Caki2 (cell line): ENCODE measurements around the gene ATP10B. TPM values are rescaled to one million over a fixed set of nuclear protein-coding genes. Genes with fewer than 3 reads are reported as not detected.

Source experiments
- DNase-seq: peaks from one replicate; pipeline ENCODE4 v3.0.0-alpha.2; 2015; ENCODE audit warnings: low read depth
- in situ Hi-C: cut with HindIII; loops from 2 replicates; pipeline ENCODE4 v1.10.0; 2016; ENCODE audit warnings: low sequenced_read_pairs, low pct_unique_long_range_greater_than_20kb, mixed read lengths
- total RNA-seq: library from RNA; depleted of rRNA; stranded (reverse); fragments of >200 nt; shearing (Covaris generic); gene quantifications from 2 replicates; pipeline ENCODE4 v1.2.3, GENCODE V29; 2014; ENCODE audit warnings: low replicate concordance

The ATP10B gene
- total RNA-seq, 1 experiment from 2014 or later, result not detected

DNA sequence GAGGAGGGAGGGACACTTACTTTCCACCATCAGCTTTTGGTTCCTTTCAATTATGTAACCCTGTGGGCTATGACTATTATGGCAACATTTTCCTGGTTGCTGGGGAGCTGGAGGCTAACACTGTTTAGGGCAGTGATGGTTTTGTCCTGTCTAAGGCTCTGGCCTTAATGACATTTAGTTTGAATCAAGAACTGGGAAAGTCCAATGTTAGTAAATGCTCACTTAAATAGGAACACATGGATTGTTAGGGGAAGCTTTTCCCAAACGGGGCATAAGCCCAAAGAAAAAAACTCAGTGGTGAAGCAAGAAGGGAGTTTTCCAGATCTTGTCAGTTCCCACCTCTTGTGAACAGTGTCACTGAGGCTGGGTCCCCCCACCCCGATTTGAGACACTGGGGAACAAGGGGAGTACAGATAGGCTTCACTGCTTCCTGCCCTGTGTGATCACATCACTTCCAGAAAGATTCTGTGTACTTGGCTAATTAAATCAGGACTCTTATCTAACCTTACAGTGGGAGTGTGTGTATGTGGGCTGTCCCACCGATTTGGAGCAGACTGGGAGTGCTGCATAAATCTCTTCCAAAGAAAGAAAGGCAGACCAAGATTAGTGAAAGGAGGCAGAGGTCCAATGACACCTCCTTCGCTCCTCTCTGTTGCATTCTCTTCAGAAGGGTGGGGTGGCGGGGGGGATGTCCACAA is 223.9 kb downstream of the ATP10B start:
- DNase-seq, result no peak
- in situ Hi-C loops, result no loop called here

DNA sequence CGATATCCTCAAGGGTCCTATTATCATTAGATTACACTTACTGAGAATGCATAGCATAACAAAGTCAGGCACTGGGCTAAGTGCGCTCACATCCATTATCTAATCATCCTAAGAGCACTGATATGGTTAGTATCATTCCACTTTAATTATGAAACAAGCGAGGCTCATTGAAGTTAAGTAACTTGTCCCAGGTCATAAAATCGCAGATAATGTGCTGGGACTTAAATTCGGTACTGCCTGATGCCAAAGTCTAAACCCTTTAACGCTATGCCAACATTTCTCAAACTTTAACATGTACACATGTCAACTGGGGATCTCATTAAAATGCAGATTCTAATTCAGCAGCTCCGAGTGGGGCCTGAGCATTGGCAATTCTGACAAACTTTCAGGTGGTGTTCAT is 225.7 kb downstream of the ATP10B start:
- in situ Hi-C loops, result no loop called here
- DNase-seq, result no peak

DNA sequence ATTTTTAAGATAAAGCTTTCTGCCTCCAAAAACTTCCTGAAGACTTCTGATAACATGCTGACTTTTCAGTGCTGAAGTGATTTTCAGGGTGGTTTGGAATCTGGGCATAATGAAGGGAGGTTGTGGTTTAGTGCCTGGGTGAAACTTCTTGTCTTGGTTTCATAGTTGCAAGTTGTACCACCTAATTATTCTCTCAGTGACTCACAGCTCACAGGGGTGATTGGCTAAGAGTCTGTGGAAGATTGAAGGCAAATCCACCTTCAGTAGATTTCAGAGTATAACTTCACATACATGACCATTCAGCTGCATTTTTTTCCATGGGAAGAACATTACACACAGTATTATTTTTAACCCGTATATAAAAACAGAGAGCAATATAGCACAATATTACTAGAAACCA is 230.5 kb downstream of the ATP10B start:
- DNase-seq, result no peak
- in situ Hi-C loops, result no loop called here

DNA sequence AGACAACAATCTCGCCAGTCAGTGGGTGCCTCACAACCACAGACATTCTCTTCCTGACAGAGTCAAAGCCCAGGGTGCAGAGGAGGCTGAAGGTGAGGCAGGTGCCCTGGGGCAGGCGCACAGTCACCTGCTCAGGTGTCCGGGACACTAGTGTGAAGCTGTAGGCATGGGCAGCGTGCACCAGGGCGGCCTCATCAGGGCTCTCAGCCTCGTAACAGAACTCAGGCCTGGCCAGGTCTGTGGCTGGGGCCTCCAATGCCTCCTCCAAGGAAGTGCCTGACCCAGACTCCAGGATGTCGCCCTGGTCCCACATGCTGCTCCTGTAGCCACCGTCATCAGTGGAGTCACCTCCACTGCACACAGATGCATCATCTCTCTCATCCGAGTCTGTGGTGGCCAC is 231.6 kb downstream of the ATP10B start:
- no peak for DNase-seq
- in situ Hi-C loops, result no loop called here

DNA sequence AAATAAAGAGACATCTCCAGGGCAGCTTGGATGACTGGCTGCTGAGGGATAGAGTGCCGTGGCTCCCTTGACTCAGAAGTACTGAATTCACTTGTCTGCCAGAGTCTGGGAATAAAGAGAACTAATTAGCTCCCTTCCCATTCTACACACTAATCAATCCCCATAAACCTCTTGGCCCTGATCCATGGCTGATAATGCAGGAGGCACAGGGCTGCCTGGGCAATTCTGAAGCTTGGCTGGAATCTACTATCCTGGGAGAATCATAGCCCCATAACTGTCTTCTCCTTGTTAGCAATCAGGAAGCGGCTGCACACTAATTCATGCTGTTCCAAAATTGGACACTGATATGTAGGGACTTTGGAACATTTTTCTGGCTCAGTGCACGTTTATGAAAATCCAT is 232.6 kb downstream of the ATP10B start:
- in situ Hi-C loops, result no loop called here
- no peak for DNase-seq

DNA sequence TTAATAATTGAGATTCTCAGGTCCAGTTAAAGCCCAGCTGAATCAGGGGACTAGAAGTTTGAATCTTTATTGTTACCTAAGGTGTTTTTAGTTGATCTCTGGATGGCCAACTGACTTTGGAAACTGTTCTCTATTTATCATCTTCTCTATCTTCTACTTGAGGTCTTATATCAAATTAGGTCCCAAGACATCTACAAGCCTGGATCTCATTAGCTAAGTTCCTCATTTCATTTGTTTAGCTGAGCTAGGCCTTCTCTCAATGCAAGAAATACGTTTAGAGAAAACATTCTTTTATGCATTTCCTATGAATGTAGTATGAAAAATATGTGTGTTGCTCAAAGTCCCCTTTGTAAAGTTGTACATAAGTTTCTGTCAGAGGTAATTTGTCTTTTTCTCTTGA is 233.7 kb downstream of the ATP10B start:
- DNase-seq, result no peak
- in situ Hi-C loops, result no loop called here

DNA sequence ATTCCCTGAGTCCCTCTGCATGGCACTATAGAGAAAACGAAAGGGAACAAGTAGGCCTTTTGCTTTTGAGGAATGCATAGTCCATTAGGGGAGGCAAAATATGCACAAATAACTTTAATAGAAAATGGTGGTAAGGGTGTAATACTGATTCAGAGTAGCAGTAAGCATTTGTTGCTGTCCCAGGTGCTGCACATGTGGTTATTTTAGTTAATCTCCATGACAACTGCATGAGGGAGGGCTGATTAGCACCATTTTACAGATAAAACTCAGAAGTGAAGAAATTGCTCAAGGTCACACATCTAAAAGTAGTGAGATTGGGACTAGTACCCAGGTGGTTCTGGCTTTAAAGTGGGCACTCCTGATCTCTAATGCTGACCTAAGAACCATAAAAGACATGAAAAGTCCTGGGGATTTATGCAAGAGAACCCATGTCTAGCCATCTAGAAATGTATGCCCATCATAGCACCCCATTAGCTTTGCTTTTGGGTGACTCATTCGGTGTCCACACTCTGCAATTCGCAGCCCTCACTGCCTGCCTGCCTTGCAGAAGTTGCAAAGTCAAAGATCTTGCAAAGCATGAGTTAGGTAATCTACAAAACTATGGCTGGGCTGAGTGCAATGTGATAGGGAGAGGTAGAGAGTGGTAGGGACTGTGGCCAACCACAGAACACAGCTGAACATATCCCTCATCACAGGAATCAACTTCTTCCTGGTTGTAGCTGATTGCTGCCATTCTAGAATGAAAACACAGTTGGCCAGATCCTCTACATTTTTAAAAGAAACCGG is 235.1 kb downstream of the ATP10B start:
- DNase-seq, result no peak
- in situ Hi-C loops, result no loop called here

DNA sequence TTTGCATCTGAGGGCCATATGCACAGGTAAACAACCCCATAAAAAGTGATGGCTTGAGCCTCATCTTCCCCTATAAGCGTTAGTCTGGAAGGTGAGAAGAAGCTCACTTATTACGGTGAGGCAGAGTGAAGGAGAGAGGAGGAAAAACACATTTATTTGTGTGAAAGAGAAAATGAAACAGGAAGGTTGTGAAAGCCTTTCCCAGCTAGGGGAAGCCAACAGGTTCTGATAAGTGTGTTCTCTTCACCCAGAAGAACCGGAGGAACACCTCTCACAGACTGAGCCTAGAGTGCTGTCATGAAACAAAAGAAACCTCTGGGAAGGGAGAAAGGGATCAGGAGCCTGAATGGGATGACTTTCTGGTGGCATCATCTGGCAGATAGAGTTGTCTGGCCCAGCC is 237.9 kb downstream of the ATP10B start:
- in situ Hi-C loops, result no loop called here
- DNase-seq, result no peak

DNA sequence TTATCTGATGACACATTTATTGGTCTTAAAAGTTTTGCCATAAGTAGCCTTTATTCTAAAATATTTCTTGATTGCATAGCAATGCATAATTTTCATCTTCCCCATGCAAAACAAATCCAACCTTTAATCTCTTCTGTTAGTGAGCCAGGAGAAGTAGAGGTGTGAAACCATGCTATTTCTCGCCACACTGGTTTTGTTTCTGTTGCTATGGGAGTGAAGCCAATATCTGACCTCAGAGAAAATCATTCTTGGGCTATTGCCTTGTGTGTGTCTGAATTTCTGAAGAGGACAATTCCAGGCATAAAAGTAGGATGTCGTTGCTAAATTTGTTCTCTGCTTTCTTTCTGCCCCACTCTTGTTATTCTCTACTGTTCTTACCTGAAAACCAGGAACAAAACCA is 246.7 kb downstream of the ATP10B start:
- in situ Hi-C loops, result no loop called here
- no peak for DNase-seq

DNA sequence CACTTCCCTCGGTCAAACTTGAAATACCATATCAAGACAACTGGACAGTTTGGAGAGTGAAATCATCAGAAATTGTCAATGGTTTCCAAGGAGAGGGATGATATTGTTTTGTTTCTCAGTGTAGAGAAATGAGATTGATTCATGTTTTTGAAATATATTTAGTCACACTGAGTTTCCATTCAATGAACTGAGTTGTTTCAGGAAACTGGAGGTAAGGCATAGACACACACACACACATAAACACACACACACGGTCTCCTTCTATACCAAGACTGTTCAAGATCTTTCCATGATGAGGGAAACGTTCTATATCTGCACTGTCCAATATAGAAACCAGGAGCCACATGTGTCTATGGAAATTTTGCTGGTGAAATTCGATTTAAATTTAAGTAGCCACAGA is 247.5 kb downstream of the ATP10B start:
- in situ Hi-C loops, result no loop called here
- no peak for DNase-seq

DNA sequence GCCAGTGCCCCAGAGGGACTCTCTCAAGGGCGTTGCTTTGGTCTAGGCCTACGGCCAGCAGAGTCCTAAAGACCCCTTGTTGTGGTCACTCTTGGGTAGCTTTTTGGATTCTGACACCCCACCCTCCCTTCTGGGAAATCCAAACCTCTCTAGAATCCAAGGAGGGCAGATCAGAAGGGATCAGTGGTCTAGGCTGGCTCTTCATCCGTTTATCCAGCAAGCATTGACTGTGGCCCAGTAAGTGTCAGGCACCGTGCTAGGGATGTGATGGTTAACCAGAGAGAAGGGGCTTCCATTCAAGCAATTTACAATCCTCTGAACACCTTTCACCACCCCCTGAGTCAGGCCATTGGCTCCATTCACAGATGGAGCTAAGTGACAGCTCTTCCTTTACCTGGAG is 249.3 kb downstream of the ATP10B start:
- in situ Hi-C loops, result no loop called here
- no peak for DNase-seq

DNA sequence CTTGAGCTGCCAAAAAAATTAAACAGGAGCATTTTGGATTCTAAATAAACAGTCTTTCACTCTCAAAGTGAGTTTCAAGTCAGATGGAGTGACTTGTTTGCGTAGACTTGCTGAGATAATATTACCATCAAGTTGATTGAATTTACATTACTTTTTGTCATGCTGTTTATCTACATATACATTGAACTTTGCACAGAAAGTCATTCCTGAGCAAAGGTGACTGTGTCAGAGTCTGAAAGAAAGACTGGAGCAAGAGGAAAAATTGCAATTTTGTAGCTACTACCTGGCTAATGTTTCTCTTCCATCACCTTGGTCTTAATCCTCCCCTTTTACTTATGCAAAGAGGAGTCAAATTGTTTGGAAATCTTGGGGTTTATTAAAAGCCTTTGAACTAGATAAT is 251.0 kb downstream of the ATP10B start:
- no peak for DNase-seq
- in situ Hi-C loops, result no loop called here

DNA sequence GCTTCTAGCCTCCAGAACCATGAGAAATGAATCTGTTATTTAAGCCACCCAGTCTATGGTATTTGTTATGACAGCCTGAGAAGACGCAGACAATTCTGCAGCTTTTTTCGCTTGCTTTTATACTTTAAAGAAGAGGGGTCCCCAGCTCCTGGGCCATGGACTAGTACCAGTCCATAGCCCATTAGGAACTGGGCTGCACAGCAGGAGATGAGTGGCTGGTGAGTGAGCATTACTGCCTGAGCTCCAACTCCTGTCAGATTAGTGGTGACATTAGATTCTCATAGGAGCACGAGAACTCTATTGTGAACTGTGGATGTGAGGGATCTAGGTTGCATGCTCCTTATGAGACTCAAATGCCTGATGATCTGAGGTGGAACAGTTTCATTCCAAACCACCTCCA is 278.7 kb downstream of the ATP10B start:
- no peak for DNase-seq
- in situ Hi-C loops, result no loop called here

DNA sequence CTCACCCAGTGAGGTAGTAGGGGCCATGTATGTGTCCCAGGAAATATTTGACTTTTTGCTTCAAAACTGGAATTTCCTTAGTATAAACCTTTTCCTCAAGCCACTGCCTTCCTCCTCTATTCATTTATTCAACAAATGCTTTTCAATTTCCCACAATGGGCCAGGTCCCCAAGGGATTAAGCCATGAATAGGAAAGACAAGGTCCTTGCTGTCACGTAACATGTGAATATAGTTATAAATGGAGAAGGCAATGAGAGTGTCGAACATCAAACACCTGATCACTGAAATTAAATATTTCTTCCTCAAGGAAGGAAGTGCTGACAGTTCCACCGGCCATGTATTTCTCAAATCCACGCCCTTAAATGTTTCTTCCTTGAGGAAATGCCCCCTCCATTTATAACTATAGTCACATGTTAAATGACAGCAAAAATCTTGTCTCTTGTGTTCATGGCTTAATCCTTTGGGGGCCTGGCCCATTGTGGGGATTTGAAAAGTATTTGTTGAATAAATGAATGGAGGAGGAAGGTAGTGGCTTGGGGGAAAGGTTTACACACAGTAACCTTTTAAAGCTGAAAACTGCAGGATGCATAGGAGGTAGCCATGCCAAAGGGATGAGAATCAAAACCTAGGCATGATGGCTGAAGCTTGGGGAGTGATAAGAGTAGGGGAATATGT is 284.8 kb downstream of the ATP10B start:
- no peak for DNase-seq
- in situ Hi-C loops, result no loop called here

DNA sequence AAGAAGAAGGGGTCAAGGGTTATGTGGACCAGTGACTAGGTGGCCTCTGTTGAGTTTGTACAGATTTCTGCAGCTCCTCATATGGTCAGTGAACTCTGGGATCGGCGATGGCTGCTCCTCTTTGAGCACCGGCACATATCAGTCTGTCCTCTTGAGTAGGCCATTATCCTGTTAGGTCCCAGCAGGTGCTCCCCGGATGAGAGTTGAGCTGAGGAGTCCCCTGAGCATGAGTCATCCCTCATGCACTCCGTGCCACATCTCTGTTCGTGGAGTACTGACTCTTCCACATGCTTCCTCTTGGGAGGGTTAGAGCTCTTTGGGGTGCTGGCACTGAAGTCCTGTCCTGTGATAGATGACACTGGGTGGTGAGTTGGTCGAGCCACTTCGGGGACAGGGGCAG is 286.6 kb downstream of the ATP10B start:
- DNase-seq, result no peak

DNA sequence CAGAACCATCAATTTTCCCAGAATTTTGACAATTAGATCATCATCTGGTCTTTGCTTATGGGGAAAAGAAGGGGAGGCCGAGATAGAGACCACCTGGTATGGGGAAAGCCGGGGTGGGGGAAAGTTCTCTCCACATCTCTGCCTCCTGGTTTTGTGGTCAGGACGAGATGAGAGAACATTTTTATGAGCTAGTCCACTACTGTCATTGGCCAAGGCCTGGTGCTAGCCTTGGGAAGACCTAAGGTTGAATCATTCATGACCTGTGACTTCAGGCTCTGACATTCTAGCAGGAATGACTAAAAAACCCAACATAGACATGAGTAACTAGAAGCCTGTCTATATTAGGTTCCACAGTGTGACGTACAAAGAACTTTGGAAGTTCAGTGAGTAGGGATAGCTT is 295.2 kb downstream of the ATP10B start:
- in situ Hi-C loops, result no loop called here

More for the DNA sequence above, 286.6 kb downstream of the ATP10B start:
- in situ Hi-C loops, result no loop called here

DNA sequence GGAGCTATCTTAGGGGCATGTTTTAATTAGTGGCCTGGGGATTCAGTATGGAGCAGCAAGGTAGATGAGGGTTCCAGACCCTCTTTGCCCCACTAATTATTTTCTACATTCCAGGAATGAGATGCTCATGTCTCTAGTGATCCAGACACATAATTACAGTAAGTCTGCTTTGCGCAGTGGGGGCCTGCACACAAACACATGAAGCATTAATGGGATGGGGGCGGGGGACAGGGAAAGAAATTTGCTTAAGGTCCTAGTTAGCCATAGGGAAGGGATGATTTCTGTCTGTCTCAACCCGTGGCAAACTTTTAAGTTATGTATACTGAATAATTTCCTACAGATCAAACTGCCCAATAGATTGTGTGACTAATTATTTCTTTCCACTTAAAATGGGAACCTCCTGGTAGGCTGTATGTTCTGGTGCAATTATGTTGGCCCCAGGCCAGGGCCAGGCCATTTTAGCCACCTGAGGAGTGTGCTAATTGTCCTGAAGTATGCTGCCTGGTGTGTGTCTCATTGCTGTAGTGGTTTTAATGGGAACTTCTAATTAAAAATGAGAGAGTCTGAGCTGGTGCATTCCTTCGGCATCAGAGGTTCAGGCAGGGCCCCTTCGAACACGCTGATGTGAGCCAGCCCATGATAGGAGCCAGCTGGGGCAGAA is 295.9 kb downstream of the ATP10B start:
- DNase-seq, result no peak

More for the DNA sequence above, 295.2 kb downstream of the ATP10B start:
- DNase-seq, result no peak

DNA sequence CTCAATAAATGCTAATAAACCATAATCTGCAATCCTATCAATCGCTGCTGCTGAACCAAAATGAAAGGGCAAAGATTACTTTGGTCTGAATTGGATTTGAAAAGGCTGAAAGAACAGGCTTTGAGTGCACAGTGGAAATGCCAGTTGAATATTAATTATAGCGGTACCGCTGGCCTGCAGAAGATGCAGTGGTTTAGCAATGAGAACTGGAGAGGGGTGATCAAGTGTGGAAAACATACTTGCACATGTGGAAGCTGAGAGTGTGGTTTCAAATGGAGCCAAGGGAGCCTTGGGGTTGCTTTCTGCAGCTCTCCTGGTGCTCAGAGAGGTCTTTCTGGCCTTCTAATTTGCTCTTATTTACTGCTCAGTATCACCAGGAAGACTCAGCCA is 296.4 kb downstream of the ATP10B start:
- DNase-seq, result no peak
- in situ Hi-C loops, result no loop called here

More for the DNA sequence above, 295.9 kb downstream of the ATP10B start:
- in situ Hi-C loops, result no loop called here

DNA sequence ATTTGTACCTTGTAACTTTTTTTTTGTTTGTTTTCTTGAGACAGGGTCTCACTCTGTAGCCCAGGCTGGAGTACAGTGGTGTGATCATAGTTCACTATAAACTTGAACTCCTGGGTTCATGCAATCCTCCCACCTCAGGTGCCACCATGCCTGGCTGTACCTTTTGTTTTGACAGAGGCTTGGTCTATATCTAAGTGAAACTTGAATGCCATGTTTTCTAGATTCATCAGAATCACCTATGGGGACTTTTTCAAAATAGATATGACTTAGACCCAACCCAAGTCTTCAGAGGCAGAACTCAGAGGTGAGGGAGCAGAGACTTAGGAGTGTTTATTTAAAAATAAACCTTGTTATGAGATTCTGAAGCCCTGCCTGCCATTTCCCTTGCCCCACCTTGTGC is 301.9 kb downstream of the ATP10B start:
- in situ Hi-C loops, result no loop called here
- DNase-seq, result no peak
